GM12891 (cell line): Measurements from ENCODE around the gene DCP1A.
"Not testable (repeated sequence)": the region's sequence is repeated elsewhere in the genome, so short reads cannot be mapped to it uniquely, and the experiment has no call there.

ENCODE experiments used
- DNase-seq: peaks from one replicate; pipeline ENCODE4 v3.0.0; 2011; ENCODE audit warnings: low spot score; ENCODE audit not compliant: insufficient read length
- FAIRE-seq: peaks from 2 replicates; lab custom pipeline; 2011; peaks lifted over from hg19 to GRCh38; lab: Jason Lieb, UNC
- PAX5 ChIP-seq: IDR thresholded peaks from 2 replicates; pipeline ENCODE4 v1.6.1; 2011; ENCODE audit warnings: low read length, moderate library complexity, mild to moderate bottlenecking; ENCODE audit not compliant: insufficient read depth, severe bottlenecking
- POLR2A ChIP-seq: IDR thresholded peaks from 2 replicates; pipeline ENCODE4 v1.6.1; 2011; ENCODE audit warnings: low read depth, low read length, control low read depth
- POLR2AphosphoS5 ChIP-seq: IDR thresholded peaks from 2 replicates; pipeline ENCODE4 v1.6.1; 2011; ENCODE audit warnings: low read depth, low read length, control low read depth
- POU2F2 ChIP-seq: IDR thresholded peaks from 2 replicates; pipeline ENCODE4 v1.6.1; 2011; ENCODE audit warnings: low read depth, mild to moderate bottlenecking, control low read depth, low read length, moderate library complexity
- SPI1 ChIP-seq: IDR thresholded peaks from 2 replicates; pipeline ENCODE4 v1.6.1; 2011; ENCODE audit warnings: low read depth, low read length, control low read depth
- TAF1 ChIP-seq: IDR thresholded peaks from 2 replicates; pipeline ENCODE4 v1.6.1; 2011; ENCODE audit warnings: low read depth, low read length, control low read depth

The DCP1A gene

DNA sequence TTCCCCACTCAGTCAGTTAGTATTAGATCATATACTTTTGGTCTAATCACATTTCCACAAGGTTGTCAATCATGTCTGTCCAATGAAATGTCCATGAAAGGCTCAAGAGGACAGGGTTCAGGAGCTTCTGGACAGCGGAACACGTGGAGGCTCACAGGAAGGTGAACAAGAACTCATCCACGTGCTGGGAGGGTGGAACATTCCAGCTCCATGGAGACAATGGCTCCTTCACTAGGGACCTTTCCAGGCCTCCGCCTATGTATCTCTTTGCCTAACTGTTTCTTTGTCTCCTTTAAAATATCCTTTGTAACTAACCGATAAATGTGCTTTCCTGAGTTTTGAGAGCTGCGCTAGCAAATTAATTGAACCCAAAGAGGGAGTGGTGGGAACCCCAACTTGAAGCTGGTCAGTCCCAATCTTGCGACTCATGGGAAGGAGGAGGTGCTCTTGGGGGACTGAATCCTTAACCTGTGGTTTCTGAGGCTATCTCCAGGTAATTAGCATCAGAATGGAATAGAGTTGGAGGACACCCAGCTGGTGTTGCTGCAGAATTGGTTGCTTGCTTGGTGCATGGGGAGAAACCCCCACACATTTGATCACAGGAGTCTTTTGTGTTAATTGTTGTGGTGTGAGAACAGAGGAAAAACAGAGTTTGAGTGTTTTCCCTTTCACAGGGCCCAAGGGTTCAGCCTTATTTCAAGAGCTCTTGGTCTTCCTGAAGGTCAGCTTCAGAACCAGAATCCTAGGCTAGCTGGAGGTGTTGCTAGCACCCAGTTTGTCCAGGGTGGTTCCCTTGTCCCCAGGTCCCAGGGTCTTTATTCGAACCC is 88.5 kb downstream of the DCP1A start:
- FAIRE-seq (no peak), DNase-seq (no peak)
- TF ChIP-seq SPI1: no peak
- TF ChIP-seq POLR2AphosphoS5: no peak
- TF ChIP-seq POU2F2: no peak
- TF ChIP-seq TAF1: no peak
- TF ChIP-seq PAX5: no peak
- TF ChIP-seq POLR2A: no peak

DNA sequence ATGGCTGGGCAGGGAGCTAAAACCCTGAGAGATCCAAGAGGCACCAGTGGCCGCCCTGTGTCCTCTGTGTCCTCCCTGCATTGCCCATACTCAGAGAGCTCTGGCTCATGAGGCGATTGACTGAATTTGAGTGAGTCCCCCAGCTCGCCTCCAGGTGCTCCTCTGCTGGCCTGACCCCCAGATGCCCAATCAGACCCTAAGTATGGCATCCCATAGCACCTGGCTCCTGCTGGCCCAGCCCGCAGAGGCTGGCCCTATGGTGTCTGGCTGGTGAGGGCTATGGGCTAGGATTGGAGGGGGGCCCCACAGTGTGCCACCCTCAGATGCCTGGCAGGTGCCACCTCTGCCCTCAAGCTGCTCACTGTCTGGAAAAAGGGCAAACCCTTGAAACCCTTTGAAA is 89.9 kb downstream of the DCP1A start:
- TF ChIP-seq POU2F2 (no peak), POLR2A (no peak)
- no peak for DNase-seq
- FAIRE-seq: no peak

GRCh38 chr3:53256704-53257055 is 90.7 kb downstream of the DCP1A start:
- TF ChIP-seq TAF1: no peak
- TF ChIP-seq POLR2A: no peak
- TF ChIP-seq POU2F2: no peak
- no peak for TF ChIP-seq PAX5
- no peak for TF ChIP-seq SPI1
- TF ChIP-seq POLR2AphosphoS5: no peak
- FAIRE-seq (no peak), DNase-seq (no peak)

GRCh38 chr3:53255775-53256703 is 91.3 kb downstream of the DCP1A start, which contains the start of gene TKT:
Gene TKT (minus strand): TSS chr3:53256022. CDS start chr3:53255942, 80 bp downstream.
- TF ChIP-seq POLR2A: peak; percentile 77
- TF ChIP-seq TAF1: no peak; the same call in 1 of the 2 replicates
- no peak for TF ChIP-seq SPI1
- TF ChIP-seq PAX5: no peak
- peak; percentile 73; the same call in 1 of the 2 replicates for TF ChIP-seq POLR2AphosphoS5
- no peak for TF ChIP-seq POU2F2
- FAIRE-seq (peak; percentile 90), DNase-seq (peak; percentile 93)

DNA sequence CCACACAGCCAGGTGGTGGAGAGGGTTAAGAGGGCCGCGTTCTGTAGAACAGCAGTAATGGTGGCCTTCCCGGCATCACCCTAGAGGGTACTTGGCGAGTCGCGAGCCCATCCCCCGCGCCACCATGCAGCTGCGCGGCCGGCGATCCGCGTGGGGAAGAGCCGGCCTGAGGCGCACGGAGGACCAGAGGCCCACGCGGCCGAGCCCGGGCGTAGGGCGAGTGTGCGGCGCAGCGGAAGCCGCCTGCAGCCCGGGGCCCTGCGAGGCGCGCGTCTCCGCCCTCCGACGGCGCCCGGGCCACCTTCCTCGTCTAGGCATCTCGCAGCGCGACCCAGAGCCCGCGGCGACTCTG is 91.9 kb downstream of the DCP1A start:
- no peak for FAIRE-seq
- no peak for DNase-seq
- TF ChIP-seq POLR2AphosphoS5: 0 out of 2 replicates have a peak, but pooled peaks have one; percentile 15
- TF ChIP-seq SPI1: no peak
- TF ChIP-seq POU2F2: no peak
- no peak for TF ChIP-seq PAX5
- TF ChIP-seq POLR2A: no peak; the same call in none of the 2 replicates

DNA sequence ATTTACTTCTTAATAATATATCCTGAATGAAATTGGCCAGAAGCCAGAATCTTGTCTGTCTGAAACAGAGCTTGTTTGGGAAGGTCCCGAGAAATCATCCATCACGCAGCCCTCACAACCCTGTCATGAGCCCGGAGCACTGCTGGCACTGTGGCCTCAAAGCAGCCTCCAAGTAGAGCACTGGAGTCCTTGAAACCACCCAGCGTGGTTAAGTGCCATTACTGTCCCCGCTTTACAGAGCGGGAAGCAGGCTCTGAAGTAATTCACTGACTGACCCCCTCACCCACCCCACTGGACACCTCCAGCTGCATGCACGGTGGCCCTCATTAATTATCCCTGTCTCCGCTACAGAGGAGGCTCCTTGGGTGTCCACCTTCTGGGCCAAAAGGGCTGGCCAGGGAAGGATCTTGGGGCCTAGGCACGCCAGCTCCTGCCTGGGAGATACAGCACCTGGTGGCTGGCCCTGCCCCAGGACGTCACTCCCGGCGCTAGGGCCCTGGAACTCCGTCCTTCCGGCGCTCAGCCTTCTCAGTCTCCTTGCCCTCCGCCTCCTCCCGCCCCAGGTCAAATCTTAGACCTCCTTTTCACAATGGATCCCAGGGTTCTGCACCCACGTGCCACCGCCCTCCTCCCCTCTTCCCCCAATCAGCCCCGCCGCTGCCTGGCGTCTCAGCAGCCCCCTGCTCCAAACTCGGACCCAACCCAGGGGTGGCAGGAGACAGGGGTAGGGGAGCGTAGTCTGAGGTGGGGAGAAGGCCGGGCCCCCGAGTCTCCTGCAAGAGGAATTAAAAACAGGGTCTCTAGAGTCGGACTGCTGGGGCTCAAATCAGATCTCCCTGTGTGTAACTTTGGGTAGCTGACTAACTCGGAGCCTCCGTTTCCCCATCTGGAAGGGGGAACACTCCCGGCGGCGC is 92.6 kb downstream of the DCP1A start:
- peak; percentile 88 for FAIRE-seq
- peak; percentile 65 for DNase-seq
- TF ChIP-seq POU2F2 (no peak), POLR2AphosphoS5 (no peak), PAX5 (no peak), TAF1 (no peak), POLR2A (no peak), SPI1 (no peak)

DNA sequence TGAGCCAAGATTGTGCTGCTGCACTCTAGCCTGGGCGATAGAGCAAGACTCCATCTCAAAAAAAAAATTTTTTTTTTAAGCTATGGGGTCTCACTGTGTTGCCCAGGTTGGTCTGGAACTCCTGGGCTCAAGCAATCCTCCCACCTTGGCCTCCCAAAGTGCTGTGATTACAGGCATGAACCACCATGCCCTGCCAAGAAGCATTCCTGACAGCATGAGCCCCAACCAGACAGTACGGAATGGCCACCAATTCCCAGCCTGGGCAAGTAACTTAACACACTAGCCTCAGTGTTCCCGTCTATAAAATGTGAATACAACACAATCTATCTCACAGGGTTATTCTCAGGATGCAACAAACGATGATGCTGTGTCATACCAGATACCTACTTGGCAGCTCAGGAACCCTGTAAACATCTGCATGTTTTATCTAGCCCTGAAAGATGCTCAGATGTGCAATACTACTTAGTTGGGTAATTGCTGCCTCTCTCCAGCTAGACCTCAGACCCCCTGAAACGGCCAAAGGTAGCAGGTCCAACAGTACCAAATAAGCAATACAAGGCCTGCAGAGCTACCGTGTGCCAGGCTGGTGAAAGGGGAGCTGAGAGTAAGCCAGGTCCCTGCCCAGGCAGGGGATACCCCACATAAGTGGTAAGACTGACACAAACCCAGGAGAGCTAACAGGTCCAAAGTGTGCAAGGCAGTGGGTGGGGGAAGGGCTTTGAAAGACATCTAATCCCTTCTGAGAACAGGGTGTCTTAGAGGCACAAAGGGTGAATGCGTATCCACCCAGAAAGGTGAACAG is 93.4 kb downstream of the DCP1A start:
- FAIRE-seq (peak; percentile 71), DNase-seq (no peak)
- TF ChIP-seq SPI1: no peak
- TF ChIP-seq PAX5: no peak
- no peak for TF ChIP-seq POLR2AphosphoS5
- TF ChIP-seq POLR2A: no peak
- TF ChIP-seq POU2F2: no peak
- TF ChIP-seq TAF1: no peak

GRCh38 chr3:53252947-53253322 is 94.4 kb downstream of the DCP1A start:
- not testable (repeated sequence) for DNase-seq, FAIRE-seq

DNA sequence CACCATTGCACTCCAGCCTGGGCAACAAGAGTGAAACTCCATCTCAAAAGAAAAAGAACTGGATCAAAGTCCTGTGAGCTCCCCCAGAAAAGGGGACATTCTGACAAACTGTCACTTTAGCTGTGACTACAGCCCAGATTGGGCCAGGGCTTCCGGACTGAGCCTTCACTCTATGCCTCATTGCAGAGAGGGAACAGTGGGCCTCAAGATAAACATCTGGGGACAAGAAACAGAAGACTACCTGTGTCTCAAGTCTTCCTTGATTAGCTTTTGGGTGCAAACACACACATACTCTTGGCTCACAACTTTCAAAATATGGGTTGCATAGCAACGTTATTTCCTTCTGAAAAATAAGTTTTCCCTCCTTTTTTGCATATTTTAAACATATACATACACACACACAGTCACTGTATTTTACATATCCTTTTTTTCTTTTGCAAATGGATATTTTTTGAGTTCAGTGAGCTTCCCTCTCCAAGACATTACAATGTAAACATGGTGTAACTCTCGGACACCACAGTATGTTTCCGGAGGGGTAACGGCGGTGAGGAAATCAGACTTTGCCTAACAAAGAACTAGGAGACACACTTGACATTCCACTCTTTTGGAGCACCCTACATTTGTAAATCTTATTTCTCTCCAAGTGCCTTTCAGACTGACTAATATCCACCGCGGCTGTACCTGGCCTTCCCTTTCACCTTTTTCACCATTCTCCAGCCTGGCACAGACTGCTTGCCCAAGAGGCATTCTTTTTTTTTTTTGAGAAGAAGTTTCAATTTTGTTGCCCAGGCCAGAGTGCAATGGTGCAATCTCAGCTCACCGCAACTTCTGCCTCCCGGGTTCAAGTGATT is 95.0 kb downstream of the DCP1A start:
- no peak for DNase-seq
- TF ChIP-seq POLR2AphosphoS5: no peak
- no peak for TF ChIP-seq POU2F2
- TF ChIP-seq PAX5: no peak
- no peak for TF ChIP-seq SPI1
- TF ChIP-seq POLR2A: no peak

More for the DNA sequence above, 95.0 kb downstream of the DCP1A start:
- peak; percentile 76 for FAIRE-seq
